HCEC 1CT (cell line): ENCODE data around the gene AQP12A.

Experiments used
- DNase-seq: peaks from one replicate; pipeline ENCODE4 v3.0.0-alpha.2; 2017

The AQP12A gene

GRCh38 chr2:240725671-240726070, 34.0 kb downstream of the AQP12A start:
- no peak for DNase-seq

- no peak for DNase-seq
These were observed 35.2 kb downstream of the AQP12A start for GRCh38 chr2:240726876-240727275.

- DNase-seq: no peak
These were observed 35.8 kb downstream of the AQP12A start for GRCh38 chr2:240727439-240727838.

- DNase-seq: no peak
These were observed 36.2 kb downstream of the AQP12A start for GRCh38 chr2:240727913-240728312.

GRCh38 chr2:240728361-240728760, 36.7 kb downstream of the AQP12A start:
- DNase-seq: no peak

GRCh38 chr2:240728827-240729226, 37.2 kb downstream of the AQP12A start:
- no peak for DNase-seq

- no peak for DNase-seq
These were observed 39.0 kb downstream of the AQP12A start for GRCh38 chr2:240730501-240731177.

- DNase-seq: no peak
These were observed 39.5 kb downstream of the AQP12A start for GRCh38 chr2:240731178-240731545.

- DNase-seq: no peak
These were observed 40.5 kb downstream of the AQP12A start for GRCh38 chr2:240732184-240732583.

GRCh38 chr2:240732911-240733622, 41.4 kb downstream of the AQP12A start:
- DNase-seq: no peak

GRCh38 chr2:240733803-240734495, 42.3 kb downstream of the AQP12A start:
- no peak for DNase-seq

GRCh38 chr2:240734756-240735155, 43.1 kb downstream of the AQP12A start:
- DNase-seq: no peak

- no peak for DNase-seq
These were observed 43.8 kb downstream of the AQP12A start for GRCh38 chr2:240735476-240735875.

GRCh38 chr2:240736281-240737250, 44.9 kb downstream of the AQP12A start:
- no peak for DNase-seq

- no peak for DNase-seq
These were observed 45.8 kb downstream of the AQP12A start for GRCh38 chr2:240737512-240737911.

- DNase-seq: no peak
These were observed 46.3 kb downstream of the AQP12A start for GRCh38 chr2:240737958-240738357.

GRCh38 chr2:240739797-240740196, 48.1 kb downstream of the AQP12A start:
- no peak for DNase-seq

- no peak for DNase-seq
These were observed 49.4 kb downstream of the AQP12A start for GRCh38 chr2:240741091-240741490.

- DNase-seq: no peak
These were observed 51.0 kb downstream of the AQP12A start for GRCh38 chr2:240742602-240743095.

- DNase-seq: no peak
These were observed 53.8 kb downstream of the AQP12A start for GRCh38 chr2:240745456-240745855.

GRCh38 chr2:240745962-240746361, 54.3 kb downstream of the AQP12A start:
- no peak for DNase-seq

- no peak for DNase-seq
These were observed 55.0 kb downstream of the AQP12A start for GRCh38 chr2:240746671-240747070.

- DNase-seq: no peak
These were observed 55.6 kb downstream of the AQP12A start for GRCh38 chr2:240747256-240747655.
